Sigmoid colon (tissue), 4 donors: ENCODE measurements around the gene ARHGEF17.

Source experiments
- CTCF ChIP-seq, 4 experiments: fragments of 450-650 bp in 3 of 4; fragments of 200-600 bp in 1 of 4; IDR thresholded peaks; one replicate each; pipeline ENCODE4 v1.5.1; 2016 to 2019; ENCODE audit warnings: antibody characterized with exemption in 4 of 4, mild to moderate bottlenecking in 3 of 4, moderate library complexity in 2 of 4
- EP300 ChIP-seq, 4 donors: sonication (generic); formaldehyde crosslinking; IDR thresholded peaks; one replicate each; pipeline ENCODE4 v1.6.1; 2017; ENCODE audit warnings: antibody characterized with exemption in 4 of 4
- POLR2A ChIP-seq, 2 donors: fragments of 450-650 bp; IDR thresholded peaks; one replicate each; pipeline ENCODE4 v1.6.1; 2016; ENCODE audit warnings: antibody characterized with exemption in 2 of 2, mild to moderate bottlenecking in 2 of 2, moderate library complexity in 2 of 2
- POLR2AphosphoS5 ChIP-seq, 4 donors: sonication (generic); formaldehyde crosslinking; IDR thresholded peaks; one replicate each; pipeline ENCODE4 v1.6.1; 2017; ENCODE audit warnings: antibody characterized with exemption in 4 of 4

- TF ChIP-seq POLR2A (IDR thresholded peaks at IDR 0.05) (no peak), EP300 (IDR thresholded peaks at IDR 0.05) (no peak), CTCF (IDR thresholded peaks at IDR 0.05) (no peak), POLR2AphosphoS5 (IDR thresholded peaks at IDR 0.05) (no peak)
Measured at GRCh38 chr11:73327812-73328364, 19.8 kb downstream of the ARHGEF17 start.
